GM19351 (cell line): ENCODE measurements around the gene XRRA1.
"Not testable (repeated sequence)": the region's sequence is repeated elsewhere in the genome, so short reads cannot be mapped to it uniquely, and the experiment has no call there.

ENCODE experiments used
- ATAC-seq: cut with Tn5 transposase; IDR thresholded peaks from one replicate; pipeline ENCODE4 v1.9.1; 2021; ENCODE audit warnings: mild to moderate bottlenecking, moderate library complexity; ENCODE audit not compliant: unreplicated experiment

The XRRA1 gene

DNA sequence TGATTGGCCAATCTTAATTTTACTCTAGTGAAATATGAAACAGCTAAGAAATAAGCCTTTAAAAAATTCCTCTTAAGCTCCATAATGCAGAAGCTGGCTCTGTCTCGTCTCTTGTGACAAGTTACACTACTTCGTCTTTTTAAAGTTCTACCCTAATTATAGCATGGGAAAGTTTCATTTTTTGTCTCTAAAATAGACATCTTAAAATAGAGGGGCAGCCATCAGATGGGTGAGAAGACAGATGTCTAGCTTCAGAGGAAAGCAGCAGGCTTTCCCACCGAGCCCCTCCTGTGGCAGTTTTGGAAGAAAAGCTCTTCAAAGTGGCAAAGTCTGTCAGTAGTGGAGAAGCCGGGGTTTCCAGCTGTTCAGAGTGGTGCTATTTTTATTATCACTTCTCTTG, 39.5 kb downstream of the XRRA1 start:
- ATAC-seq: peak; percentile 49

- no peak for ATAC-seq
These were observed 43.6 kb downstream of the XRRA1 start for GRCh38 chr11:74905326-74905725.

DNA sequence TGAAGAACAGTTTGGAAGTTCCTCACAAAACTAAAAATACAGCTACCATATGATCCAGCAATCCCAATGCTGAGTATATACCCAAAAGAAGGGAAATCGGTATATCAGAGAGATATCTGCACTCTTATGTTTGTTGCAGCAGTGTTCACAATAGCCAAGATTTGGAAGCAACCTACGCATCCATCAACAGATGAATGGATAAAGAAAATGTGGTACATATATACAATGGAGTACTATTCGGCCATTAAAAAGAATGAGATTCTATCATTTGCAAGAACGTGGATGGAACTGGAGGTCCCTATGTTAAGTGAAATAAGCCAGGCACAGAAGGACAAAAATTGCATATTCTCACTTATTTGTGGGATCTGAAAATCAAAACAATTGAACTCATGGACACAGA, 46.5 kb downstream of the XRRA1 start:
- ATAC-seq: no peak

- ATAC-seq: no peak
These were observed 52.6 kb downstream of the XRRA1 start for GRCh38 chr11:74896311-74896710.

- no peak for ATAC-seq
These were observed 53.4 kb downstream of the XRRA1 start for GRCh38 chr11:74895340-74896116.

DNA sequence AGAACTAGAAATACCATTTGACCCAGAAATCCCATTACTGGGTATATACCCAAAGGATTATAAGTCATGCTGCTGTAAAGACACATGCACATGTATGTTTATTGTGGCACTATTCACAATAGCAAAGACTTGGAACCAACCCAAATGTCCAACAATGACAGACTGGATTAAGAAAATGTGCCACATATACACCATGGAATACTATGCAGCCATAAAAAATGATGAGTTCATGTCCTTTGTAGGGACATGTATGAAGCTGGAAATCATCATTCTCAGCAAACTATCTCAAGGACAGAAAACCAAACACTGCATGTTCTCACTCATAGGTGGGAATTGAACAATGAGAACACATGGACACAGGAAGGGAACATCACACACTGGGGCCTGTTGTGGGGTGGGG, 55.9 kb downstream of the XRRA1 start:
- not testable (repeated sequence) for ATAC-seq

GRCh38 chr11:74877132-74877531, 71.8 kb downstream of the XRRA1 start:
- no peak for ATAC-seq

- no peak for ATAC-seq
These were observed 77.9 kb downstream of the XRRA1 start for GRCh38 chr11:74871037-74871436.

GRCh38 chr11:74870485-74870884, 78.4 kb downstream of the XRRA1 start:
- ATAC-seq: no peak

DNA sequence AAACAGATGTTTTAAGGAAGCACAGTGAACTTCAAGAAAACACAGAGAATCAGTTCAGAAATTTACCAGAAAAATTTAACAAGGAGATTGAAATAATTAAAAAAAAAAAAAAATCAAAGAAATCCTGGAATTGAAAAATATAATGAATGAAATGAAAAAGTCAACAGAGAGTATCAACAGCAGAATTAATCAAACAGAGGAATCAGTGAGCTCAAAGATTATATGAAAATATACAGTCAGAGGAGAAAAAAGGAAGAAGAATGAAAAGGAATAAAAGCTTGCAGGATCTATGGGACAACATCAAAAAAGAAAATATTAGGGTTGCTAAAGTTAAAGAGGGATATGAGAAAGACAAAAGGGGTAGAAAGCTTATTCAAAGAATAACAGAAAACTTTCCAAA, 82.3 kb downstream of the XRRA1 start:
- no peak for ATAC-seq

GRCh38 chr11:74863410-74863809, 85.5 kb downstream of the XRRA1 start:
- no peak for ATAC-seq

DNA sequence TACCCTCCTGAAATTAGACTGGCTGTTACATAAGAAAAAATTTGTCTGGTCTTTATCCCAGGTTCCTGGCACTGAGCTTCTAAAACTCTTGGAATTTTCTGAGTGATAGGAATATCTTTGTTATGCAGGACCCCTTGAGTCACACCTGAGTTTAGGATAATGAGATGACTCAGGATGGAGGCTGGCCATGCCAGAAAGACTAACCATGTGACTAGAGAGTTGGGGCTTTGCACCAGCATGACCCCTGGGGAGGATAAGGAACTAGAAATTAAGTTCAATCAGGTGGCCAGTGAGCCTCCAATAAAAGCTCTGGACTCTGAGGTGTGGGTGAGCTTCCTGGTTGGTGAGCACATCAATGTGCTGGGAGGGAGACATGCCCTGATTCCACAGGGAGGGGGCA, 88.1 kb downstream of the XRRA1 start:
- no peak for ATAC-seq

- no peak for ATAC-seq
These were observed 95.7 kb downstream of the XRRA1 start for GRCh38 chr11:74853223-74853622.

GRCh38 chr11:74849525-74850391, 99.1 kb downstream of the XRRA1 start:
- no peak for ATAC-seq

GRCh38 chr11:74847895-74848294, 101.0 kb downstream of the XRRA1 start:
- ATAC-seq: no peak

DNA sequence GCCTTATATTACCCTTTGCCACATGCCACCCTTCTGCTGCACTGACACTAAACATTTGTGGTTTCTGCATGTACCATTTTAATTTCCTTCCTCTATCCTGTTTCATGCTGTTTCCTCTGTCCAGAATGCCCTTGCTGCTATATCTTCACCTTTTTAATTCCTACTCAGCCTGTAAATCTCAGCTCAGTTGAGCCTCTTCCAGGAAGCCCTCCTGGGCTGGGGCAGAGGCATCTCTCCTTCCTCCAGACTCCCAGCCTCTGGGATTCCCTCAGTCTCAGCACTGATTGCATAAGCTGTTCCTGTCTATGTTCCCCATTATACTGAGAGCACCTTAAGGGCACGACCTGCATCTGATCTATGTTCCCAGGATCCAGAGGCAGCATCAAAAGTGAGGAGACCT, 101.5 kb downstream of the XRRA1 start:
- no peak for ATAC-seq

- no peak for ATAC-seq
These were observed 102.1 kb downstream of the XRRA1 start for GRCh38 chr11:74846770-74847169.

DNA sequence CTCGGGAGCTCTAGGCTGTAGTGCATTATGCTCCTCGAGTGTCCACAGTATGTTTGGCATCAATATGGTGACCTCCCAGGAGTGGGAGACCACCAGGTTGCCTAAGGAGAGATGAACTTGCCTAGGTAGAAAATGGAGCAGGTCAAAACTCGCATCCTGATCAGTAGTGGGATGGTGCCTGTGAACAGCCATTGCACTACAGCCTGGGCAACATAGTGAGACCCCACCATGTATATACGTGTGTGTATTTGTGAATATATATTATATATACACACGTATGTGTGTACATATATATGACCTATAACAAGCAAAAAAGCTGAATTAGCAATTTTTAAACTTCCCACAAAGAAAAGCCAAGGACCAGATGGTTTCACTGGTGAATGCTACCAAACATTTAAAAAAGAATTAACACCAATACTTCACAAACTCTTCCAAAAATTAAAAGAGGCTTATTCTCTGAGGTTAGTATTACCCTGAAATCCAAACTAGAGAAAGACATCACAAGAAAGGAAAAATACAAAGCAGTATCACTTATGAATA, 102.8 kb downstream of the XRRA1 start:
- ATAC-seq: no peak

DNA sequence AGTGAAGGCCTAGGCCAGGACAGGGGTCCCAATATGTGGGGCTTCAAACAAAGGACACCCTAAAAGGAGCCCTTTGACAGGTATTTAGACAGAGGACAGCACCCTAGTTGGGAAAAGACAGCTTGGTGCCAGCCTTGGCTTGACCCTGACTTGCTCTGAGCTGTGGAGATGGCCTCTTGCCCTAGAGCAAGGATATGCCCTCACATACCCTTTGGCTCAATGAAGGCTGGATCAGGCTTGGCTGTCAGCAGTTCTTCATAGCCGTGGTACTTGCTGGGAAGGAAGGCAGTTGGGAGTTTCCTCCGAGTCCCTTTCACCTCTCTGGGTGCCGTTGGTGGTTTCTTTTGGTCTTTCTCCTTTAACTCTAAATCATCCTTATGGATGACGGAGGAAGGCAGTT, 104.0 kb downstream of the XRRA1 start:
- ATAC-seq: no peak

- no peak for ATAC-seq
These were observed 104.8 kb downstream of the XRRA1 start for GRCh38 chr11:74844072-74844471.

DNA sequence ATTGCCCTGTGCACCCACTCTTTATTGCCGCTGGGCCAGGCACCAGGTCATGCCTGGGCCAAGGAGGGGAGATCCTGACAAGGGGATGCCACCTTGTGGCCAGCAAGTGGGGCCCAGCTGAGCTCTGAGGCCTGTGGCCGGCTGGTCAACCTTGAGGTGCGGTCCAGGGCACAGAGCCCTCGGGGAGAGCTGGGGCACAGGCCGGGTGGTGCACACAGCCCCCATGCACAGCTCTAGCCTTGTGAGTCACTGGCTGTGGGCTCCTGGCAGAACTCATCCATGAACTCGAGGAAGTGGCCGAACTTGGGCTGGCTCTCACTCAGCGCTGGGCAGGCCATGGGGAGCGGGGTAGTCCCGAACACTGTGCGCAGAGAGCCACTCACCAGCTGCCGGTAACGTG, 105.9 kb downstream of the XRRA1 start:
- ATAC-seq: no peak

- ATAC-seq: no peak
These were observed 108.4 kb downstream of the XRRA1 start for GRCh38 chr11:74840486-74840885.
